Kidney glomerular epithelial cell (primary cell): Measurements from ENCODE around the gene TRAPPC8.

Experiments used
- DNase-seq: peaks from one replicate; lab custom pipeline; 2025; lab: John Stamatoyannopoulos, UW

The TRAPPC8 gene

GRCh38 chr18:31791817-31792579 lies 150.9 kb downstream of the TRAPPC8 start:
- DNase-seq = no peak

GRCh38 chr18:31789409-31789808 lies 153.5 kb downstream of the TRAPPC8 start:
- no peak for DNase-seq

- DNase-seq = no peak
Observed at GRCh38 chr18:31783059-31783458, 159.9 kb downstream of the TRAPPC8 start.
